HG02610 (cell line): ENCODE results near the gene ABHD10.

Experiments used
- ATAC-seq: cut with Tn5 transposase; IDR thresholded peaks from one replicate; pipeline ENCODE4 v1.9.1; 2021; ENCODE audit warnings: mild to moderate bottlenecking, moderate library complexity; ENCODE audit not compliant: unreplicated experiment

ABHD10 gene

DNA sequence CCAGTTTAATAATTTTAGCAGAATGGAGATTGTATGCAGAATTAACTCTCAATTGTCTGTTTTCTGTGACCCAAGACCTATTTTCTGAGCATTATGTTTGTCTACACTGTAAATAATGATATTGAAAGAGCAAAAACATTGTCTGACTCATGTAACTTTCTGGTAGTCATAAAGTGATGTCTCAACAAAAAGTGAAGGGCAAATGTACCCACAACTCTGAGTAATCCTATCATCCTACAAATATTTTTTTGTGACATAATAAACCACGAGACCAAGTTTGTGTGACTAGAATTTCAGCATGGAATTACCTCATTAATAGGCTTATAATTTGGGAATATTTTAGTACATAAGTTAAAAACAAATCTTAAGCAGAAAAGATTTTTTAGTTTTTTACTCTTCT is 15.4 kb upstream of the ABHD10 start:
- no peak for ATAC-seq

- no peak for ATAC-seq
These were observed 13.3 kb upstream of the ABHD10 start for GRCh38 chr3:111965484-111965883.

DNA sequence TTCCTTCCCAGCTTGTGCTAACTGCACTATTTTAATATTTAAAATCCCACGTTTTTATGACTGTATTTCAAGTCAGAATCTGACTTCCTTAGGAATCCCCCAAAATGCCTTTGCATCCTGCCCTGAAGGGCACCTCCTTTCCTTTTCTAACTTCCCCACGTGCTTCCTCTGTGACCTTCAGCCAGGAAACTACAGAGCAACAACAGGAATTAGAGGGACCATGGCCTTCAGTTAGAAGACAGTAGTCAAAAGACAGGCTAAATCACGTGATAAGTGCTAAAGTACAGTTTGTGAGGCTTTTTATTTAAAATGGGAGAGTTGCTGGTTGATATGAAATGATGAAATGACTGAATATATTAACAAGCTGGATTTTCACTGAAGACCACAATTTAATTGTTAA is 11.8 kb upstream of the ABHD10 start:
- ATAC-seq: no peak

DNA sequence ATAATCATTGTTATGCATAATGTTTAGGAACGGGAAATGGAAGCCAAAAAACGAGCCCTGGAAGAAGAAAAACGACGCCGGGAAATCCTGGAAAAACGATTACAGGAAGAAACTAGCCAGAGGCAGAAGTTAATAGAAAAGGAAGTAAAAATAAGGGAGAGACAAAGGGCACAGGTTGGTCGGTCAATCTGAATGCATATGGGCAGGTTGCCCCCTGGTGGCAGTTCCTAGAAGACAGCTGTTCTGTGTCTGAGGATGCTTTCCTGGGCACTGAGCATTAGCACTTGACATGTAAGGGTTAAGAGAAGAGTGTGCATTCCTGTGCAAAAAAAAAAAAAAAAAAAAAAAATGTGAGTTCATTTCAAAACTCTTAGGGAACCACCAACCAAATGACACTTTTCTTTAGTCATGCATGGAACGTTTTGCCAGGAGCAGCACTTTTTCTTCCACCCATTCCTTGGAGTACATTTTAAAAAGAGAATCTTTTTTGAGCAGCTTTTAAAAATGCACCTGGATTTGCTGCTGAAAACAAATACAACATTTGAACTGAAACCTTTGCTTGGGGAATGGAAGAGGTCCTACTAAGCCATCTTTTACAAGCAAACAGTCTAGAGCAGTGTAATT is 11.1 kb upstream of the ABHD10 start:
- peak; percentile 87 for ATAC-seq

DNA sequence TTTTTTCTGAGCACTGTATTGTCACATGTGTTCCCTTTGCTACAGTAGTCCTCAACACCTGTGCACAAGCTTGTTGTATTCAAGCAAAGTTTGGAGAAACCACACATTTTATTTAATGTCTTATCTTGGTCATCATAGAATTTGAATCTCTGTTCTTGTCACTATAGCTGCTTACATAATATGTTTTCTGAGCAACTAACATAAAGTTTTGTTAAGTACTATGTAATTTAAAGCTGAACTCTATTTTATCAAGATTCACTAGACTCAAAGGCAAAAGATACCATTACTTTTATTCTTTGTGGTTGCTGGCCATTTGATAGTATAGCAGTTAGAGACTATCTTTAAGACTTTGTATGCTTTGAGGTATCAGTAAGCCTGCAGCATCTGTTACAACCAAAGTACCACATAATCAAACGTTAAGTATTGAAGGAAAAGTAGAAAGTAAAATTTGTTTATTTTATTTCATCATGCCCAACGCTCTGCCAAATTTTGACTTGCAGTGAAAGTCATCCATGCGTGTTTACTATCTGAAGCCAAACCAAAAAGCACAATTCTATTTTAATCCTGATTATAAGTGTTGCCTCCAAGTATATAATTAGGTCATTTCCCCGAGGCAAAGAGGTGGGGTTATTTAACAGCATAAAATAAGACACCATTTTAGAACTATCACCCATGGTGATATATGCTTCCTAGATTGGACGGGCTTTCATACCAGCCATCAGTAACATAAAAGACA is 10.3 kb upstream of the ABHD10 start:
- ATAC-seq: no peak

DNA sequence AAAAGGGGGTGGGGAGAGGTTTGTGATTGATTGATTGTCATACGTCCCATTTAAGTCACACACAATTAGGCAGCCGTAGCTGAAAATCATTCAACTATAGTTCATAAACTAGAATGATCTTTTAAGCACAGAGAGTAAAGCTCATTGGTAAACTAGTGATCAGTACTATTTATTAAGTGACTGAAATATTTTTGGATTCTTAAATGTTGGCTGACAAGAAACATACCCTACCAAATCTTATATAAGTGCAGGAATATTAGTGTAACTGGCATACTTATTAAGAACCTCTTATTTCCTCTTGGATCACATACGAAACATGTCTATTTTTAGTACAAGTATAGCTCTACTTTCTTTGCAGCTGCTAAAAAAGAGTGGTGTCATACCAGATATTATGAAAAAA is 8.4 kb upstream of the ABHD10 start:
- ATAC-seq: no peak

DNA sequence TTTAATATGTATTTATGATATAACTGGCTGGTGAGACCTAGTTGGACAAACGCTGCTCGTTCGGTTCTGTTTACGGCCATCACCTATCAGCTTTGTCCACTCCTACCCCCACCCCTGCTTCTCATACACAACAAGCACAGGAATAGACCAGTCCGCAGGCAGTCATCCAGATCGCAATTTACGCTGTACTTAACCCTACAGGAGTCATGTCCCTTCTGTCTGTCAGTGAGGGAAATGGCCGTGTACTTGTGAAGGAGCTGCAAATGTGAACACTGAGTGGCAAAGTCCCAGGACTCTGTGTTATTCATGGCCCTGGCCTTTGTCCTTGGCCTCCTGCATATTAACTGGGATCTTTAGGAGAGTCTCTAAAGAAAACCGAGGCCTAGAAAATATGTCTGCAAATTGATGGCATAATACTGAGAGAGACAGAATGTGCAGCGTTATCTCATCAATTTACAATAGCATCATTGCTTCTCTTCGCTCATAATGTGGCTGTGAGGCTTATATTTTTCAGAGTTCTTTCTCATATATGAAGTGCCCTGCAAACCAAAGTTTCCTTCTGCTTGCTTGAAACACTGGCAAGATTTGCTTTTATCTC is 7.2 kb upstream of the ABHD10 start:
- ATAC-seq: no peak

- ATAC-seq: no peak
These were observed 5.9 kb upstream of the ABHD10 start for GRCh38 chr3:111972891-111973290.

DNA sequence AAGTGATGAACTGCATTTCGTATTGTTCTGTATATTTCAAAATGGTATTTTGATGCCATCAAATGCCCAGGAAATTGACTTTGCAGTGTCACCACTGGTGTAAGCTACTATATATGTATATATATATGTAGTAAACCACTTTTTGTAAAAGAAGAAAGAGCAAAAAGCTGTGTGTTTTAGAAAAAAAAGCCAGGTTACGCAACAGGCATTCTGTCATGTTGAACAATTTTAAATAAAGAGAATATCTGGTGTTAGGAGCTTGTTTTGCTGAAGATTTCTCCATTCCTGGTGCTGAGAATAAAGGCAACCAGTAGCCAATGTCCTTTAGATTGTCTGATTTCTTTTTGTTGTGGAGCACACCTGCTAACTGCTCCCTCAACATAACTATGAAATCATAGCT is 3.7 kb upstream of the ABHD10 start:
- ATAC-seq: no peak

DNA sequence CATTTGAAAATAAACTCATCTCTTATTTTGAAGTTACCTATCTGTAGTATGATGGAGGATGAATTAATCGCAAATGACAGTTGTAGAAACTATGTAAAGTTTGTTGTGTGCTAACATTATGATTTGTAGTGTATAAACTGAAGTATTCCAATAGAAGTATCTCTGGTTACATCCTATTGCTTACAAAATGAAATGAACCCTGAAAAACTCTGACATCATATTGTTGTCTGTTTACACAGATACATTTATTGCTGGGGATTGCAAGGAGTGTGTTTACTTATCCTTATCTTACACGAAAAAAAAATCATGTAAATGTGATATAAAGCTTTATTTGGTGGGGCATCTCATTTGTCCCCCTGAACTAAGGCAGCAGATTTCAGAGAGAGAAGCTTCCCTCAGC is 2.6 kb upstream of the ABHD10 start:
- ATAC-seq: no peak

DNA sequence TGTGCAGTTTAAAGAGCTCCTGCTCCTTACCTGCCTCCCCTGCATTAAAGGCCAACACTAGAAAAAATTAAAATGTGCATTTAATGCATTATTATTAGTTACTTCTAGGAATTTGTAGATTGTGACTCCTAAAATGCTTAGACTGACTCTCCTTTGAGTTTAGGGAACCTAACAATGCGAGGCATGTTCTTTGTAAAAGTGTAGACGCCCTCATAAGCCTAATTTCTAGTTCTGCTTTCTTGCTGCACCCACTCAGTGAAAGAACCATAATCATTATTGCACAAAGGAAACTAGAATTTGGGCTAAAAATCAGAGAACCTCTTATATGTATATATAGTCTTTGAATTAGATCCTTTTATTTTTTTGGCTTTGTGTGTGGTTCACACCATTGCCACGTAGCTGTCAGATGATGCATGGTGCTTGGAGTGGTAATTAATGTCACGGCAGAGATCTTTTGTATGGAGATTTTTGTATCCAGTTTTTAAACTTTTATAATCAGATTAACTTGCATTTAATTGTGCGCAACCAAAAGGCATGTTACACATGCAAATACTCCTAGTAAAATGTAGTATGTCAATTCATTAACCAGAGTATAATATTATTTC is 710 bp downstream of the ABHD10 start:
- ATAC-seq: peak; percentile 29

DNA sequence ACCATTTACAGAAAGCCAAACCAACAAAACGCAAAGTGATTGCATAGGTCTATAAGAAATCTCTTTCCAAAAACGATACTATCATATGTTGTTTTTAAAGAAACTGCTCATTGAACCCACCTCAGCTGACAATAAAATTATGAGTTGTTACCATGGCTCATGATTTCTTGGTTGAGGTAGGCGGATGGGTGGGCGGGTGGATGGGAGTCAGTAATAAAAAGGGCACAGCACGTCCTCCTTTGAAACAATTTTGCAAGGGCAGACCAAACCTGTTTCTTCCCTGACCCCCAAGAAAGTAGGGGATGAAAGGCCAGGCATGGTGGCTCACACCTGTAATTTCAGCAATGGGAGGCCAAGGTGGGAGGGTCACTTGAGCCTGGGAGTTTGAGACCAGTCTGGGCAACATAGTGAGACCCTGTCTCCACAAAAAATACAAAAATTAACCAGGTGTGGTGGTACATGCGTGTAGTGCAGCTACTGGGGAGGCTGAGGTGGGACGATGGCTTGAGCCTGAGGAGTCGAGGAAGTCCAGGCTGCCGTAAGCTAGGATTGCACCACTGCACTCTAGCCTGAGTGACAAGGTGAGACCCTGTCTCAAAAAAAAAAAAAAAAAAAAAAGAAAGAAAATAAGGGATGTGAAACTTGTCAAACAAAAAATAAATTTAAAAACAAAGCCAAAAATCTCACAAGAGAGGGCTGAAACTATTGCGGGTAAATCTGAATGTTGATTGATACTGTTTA is 2.1 kb downstream of the ABHD10 start:
- no peak for ATAC-seq

DNA sequence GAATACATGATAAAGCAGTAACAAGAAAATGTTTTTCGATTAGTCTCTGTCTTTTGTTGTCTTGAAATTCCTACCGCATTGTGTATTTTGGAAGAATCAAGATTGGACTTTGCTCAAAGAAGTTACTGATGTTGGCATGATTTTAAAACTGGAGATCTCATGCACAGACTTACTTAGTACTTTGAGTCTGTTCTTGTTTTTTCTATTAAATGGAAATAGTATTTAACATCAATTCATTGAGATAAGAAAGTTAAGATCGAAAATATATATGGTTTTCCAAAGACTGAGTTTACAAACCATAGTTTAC is 2.6 kb downstream of the ABHD10 start:
- ATAC-seq: no peak

DNA sequence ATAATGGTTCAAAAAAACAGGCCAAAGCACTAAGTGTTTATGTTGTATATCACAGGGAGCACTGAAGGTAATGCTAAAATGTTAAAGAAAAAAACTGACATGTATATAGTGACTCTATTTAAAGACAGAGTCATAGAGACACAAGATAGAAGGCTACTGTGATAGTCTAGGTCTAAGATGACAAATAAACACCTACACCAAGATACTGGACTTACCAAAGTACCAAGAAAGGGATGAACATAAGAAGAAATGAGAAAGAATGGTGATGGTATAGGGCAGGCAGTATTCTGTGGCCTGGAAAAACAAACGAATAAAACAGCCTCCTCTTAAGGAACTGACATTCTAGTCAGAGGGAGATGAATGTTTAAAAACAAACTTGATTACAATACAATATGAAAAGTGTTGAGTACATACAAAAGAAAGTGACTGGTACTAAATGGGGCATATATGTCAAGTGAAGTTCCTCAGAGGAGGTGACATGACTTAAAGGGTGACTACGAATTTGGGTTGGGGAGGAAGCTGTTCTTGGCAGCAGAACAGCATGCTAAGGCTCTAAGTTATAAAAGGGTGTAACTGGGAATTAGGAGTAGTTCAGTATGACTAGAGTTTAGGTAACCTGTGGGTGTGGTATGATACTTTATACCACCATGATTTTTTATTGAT is 5.9 kb downstream of the ABHD10 start:
- ATAC-seq: no peak

DNA sequence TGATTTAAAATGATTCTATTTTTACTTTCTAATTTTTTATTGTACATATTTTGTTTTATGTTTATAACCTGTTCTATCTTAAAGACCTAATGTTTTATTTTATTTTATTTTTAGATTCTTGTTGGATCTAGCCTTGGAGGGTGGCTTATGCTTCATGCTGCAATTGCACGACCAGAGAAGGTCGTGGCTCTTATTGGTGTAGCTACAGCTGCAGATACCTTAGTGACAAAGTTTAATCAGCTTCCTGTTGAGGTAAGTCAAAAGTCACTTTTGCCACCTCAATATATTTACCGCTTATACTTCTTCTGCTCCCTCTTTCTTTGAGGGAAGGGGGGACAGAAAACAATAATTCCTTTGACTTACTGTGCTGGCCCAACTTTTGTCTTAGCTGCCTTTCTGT is 8.0 kb downstream of the ABHD10 start:
- no peak for ATAC-seq

DNA sequence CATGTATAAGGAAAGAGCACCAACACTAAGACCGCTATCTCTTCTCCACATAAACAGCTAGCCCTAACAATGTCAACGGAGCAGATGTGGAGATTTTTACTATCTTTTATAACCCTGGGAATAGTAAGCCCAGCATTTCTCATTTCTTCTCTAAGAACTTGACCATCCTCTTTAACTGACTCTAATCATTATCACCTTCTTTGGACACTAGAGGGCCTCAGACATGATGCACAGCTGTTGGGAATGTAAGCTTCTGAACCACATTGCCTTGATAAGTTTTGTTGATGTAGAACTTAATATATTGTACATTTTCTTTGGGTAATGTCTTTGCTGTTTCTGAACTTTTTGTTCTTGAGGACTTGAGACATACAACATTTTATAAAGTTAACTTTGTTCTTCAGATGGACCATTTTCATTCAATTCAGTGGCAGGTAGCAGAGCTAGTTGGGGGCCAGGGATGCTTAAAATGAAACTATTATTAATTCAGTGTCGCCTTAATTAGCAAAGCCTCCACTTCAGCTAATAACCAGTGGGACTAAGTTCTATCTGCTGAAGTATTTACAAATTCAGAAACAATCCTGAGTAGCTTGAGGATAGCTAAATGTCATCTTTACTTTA is 10.3 kb downstream of the ABHD10 start:
- peak; percentile 82 for ATAC-seq

GRCh38 chr3:111993038-111993437 is 14.2 kb downstream of the ABHD10 start:
- no peak for ATAC-seq

- ATAC-seq: peak; percentile 42
These were observed 20.0 kb downstream of the ABHD10 start, which contains the start of gene TAGLN3 for GRCh38 chr3:111998636-111999483. TAGLN3 (plus strand) TSS chr3:111998922; CDS start chr3:111999423, 501 bp downstream.

- no peak for ATAC-seq
These were observed 20.9 kb downstream of the ABHD10 start for GRCh38 chr3:111999484-112000324.
